ENCODE measurements around the gene PXMP4.
"Not testable (repeated sequence)": the region's sequence is repeated elsewhere in the genome, so short reads cannot be mapped to it uniquely, and the experiment has no call there.

PXMP4 gene, protein sequence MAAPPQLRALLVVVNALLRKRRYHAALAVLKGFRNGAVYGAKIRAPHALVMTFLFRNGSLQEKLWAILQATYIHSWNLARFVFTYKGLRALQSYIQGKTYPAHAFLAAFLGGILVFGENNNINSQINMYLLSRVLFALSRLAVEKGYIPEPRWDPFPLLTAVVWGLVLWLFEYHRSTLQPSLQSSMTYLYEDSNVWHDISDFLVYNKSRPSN

DNA sequence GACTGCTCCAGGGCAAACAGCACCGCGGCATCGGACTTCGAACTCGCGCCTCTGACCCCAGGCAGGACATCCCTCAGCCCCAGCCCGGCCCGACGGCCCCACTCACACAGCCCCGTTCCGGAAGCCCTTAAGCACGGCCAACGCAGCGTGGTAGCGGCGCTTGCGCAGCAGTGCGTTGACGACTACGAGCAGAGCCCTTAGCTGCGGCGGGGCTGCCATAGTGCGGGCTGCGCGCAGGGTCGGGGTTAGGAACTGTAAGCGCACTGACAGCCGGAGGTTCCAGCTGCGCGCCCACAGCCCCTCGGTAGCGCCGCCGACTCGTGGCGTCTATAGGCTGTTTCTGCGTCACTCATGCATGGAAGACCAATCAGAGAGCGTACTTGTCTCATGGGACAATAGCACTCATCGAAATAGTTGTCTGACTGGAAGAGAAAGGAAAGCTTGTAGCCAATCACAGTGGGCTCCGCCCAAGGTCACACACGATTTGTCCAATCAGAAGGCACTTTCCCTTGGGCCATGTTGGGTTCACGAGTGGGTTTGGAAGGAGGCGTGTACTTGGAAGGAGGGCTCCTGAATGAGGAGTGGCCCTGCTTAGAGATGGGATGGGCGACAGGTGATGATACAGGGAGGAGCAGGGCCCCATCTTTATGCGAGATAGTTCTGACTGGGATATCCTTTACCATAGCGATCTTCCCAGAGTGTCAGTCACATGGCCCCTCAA, at the start of gene PXMP4:
Gene PXMP4, minus strand, starts transcription at position 322 of the 721 bp plus-strand sequence. Its CDS starts 103 bp downstream, at position 219.
- peak; percentile 99 for DNase-seq

DNA sequence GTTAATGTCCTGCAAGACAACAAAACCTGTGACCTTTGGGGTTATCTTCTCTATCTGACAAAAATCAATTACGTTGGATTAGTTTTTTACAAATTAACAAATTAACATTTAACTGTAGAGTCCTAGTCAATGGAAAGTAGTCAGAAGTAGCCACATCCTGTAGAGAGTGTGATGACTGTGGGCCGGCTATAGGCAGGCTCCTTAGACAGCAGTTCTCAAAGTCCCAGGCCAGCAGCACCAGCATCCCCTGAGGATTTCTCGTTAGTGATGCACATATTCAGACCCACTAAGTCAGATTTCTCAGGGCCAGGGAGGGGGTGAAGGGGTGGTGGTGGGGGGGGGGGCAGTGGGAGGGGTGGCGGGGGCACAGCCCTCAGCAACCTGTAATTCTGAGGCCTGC, 48.9 kb upstream of the PXMP4 start:
- DNase-seq: no peak

DNA sequence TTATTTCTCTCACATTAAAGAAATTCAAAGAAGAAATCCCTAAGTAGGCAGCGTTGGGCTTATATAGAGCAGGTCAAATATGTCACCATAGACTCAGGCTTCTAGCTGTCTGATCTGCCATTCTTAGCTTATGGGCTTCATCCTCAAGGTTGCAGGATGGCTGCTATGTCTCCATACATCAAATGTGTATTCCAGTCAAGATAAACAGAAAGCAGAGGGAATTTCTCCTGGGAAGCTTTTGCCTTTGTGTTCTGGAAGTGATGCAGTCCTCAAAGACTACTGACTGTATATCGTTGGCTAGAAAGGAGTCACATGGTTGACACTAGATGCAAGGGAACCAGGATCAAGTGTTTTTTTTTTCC, 47.6 kb upstream of the PXMP4 start:
- DNase-seq: no peak

DNA sequence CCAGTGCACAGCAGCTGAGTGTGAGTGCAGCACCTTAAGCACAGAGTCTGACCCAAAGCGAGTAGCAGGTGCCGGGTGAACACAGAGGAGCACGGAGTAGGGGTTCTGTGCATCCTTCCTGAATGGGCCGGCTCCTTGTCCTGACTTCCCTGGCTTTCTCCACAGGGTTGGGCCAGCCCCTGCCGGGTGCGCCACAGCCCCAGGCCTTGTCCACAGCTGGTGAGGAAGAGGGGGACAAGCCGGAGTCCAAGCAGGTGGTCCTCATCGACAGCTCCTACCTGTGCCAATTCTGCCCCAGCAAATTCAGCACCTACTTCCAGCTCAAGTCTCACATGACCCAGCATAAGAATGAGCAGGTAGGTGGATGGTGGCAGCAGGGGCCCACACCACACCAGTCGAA, 46.6 kb upstream of the PXMP4 start:
- no peak for DNase-seq

DNA sequence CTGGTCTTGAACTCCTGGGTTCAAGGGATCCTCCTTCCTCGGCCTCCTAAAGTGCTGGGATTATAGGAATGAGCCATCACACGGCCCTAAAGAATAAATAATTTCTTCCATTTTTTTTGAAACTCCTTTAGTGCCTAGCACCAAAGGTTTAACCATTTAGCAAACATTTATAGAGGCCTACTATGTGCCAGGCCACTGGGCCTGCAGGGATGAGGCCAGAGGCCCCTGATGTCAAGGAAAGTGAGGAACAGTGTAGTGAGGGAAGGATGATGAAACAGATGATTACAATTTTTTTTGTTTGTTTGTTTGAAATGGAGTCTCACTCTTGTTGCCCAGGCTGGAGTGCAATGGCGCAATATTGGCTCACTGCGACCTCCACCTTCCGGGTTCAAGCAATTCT, 45.5 kb upstream of the PXMP4 start:
- DNase-seq: no peak

DNA sequence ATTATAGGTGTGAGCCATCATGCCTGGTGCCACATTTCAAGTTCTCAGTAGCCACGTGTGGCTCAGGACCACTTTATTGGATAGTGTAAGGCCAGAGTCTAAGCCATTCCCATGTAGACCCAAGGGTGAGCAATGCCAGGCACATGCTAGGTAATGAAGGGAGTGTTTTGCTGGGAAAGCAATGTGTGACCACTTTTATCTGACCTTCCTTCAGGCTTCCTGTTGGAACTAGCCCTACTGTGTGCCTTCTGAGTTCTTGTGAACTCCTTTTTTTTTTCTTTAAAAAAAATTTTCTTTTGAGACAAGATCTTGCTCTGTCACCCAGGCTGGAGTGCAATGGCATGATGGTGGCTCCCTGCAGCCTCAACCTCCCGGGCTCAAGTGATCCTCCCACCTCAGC, 45.0 kb upstream of the PXMP4 start:
- DNase-seq: no peak

DNA sequence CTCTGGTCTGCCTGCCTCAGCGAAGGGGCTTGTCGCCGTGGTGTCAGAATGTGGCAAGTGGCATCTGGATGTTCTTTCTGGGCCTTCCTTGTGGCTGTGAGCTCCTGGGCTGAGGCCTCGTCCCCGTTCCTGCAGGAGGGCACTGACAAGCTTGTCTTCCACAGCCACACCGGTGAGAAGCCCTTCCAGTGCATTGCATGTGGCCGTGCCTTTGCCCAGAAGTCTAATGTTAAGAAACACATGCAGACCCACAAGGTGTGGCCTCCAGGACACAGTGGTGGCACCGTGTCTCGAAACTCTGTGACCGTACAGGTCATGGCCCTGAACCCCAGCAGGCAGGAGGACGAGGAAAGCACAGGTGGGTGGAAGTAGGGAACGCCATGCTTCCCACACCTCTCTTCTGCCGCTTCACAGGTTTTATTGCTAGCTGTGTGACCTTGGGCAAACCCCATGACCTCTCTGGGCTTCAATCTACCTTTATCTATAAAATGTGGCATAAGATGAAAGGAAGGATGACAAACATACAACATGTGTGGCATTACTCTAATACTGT, 41.7 kb upstream of the PXMP4 start:
- DNase-seq: no peak

DNA sequence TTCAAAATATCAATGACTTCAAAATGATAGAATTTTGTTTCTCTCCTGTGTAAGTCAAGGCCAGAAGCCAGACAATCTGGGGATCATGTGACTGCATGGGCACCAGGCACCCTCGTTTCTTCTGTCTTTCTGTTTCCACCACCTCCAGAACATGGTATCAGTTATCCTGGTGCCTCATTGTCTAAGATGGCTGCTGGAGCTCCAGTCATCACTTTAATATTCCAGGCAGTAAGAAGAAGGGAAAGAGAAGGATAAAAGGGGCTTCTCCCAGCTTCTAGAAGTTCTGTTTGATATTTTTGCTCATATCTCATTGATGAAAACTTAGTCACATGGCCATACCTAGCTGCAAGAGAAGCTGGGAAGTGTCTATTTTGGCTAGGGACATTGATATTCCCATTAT, 37.3 kb upstream of the PXMP4 start:
- no peak for DNase-seq

DNA sequence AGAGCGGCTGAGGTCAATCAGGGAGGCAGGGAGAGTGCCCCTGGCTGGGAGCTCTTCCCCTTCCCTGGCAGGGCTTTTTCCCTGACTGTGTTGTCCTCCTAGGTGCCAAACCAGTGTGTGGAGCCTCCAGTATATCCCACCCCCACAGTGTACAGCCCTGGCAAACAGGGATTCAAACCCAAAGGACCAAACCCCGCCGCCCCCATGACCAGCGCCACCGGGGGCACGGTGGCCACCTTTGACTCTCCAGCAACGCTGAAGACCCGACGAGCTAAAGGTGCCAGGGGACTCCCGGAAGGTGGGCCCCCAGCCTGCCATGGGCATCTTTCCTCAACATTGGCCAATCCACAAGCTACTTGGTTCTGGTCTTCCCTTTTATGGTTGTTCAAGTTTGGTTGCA, 36.9 kb upstream of the PXMP4 start:
- DNase-seq: no peak

DNA sequence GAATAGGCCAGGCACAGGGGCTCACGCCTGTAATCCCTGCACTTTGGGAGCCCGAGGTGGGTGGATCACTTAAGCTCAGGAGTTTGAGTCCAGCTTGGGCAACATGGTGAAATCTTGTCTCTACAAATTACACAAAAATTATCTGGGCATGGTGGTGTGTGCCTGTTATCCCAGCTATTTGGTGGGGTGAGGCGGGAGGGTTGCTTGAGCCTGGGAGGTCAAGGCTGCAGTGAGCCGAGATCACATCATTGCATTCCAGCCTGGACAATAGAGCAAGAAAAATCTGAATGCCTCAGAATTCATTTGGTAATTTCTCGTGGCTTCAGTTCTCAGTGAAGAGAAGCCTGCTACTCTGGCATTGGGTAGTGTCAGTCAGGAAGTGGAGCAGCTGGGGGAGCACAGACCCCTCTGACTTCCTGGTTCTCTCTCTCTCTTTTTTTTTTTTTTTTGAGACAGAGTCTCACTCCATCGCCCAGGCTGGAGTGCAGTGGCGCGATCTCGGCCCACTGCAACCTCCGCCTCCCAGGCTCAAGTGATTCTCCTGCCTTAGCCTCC, 35.9 kb upstream of the PXMP4 start:
- DNase-seq: not testable (repeated sequence)

DNA sequence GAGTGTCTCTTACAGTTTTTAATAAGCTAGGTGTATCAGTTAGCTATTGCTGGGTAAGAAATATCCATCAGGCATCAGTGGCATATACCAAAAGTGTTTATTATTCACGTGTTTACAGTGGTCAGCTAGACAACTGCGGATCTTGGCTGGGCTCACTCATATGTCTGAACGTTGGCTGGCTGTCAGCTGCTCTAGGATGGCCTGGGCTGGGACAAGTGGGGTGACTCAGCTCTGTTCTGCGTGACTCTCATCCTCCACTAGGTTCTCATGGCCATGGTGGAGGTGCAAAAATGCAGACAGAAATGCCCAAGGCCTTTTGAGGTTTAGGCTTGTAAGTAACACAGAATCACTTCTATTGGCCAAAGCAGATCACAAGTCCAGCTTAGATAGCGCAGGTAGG, 33.7 kb upstream of the PXMP4 start:
- no peak for DNase-seq

DNA sequence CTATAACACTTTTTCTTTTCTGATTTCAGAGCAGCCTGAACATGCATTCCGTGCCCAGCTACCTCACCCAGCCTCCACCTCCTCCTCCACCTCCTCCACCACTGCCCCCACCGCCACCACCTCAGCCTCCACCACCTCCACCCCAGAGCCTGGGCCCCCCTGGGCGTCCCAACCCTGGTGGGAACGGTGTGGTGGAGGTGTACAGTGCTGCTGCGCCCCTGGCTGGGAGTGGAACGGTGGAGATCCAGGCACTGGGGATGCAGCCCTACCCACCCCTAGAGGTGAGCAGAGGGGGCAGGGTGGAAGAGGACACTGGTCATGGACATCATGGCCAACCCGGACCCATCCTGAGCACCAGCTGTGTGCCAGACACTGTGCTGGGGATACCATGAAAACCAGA, 33.0 kb upstream of the PXMP4 start:
- no peak for DNase-seq

DNA sequence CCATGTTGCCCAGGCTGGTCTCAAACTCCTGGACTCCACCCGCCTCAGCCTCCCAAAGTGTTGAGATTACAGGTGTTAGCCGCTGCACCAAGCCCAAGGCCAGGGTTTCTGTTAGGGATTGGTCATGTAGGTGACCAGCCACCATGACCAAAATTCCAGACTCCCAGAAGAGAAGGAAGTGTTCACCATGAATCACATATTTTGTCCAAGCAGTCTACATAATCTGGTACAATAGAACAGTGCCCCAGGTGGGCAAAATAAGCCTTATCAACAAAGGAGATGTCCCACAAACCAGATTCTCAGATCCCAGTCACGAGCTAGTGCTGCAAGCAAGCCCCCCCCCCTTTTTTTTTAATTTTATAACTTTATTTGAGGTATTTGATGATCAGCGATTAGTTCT, 31.7 kb upstream of the PXMP4 start:
- no peak for DNase-seq

DNA sequence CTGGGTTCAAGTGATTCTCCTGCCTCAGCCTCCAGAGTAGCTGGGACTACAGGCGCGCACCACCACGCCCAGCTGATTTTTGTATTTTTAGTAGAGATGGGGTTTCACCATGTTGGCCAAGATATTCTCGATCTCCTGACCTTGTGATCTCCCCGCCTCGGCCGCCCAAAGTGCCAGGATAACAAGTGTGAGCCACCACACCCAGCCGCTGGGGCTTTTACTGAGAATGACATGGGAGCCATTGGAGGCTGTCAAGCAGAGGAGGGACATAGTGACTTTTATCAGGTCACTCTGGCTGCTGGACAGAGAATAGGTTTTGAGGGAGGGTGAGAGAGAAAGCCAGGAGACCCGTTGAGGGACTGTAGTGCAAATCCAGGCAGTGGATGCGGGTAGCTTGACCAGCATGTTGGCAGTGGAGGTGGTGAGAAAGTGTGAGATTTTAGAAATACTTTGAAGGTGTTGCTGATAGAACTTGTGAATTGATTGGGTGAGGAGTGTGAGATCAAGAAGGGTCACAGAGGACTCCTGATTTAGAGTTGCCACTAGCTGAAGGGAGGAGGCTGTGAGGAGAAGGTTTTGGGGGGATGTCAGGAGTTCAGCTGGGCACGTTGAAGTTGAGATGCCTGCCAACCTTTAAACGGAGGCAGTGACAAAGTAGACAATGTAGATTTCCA, 26.4 kb upstream of the PXMP4 start:
- no peak for DNase-seq

DNA sequence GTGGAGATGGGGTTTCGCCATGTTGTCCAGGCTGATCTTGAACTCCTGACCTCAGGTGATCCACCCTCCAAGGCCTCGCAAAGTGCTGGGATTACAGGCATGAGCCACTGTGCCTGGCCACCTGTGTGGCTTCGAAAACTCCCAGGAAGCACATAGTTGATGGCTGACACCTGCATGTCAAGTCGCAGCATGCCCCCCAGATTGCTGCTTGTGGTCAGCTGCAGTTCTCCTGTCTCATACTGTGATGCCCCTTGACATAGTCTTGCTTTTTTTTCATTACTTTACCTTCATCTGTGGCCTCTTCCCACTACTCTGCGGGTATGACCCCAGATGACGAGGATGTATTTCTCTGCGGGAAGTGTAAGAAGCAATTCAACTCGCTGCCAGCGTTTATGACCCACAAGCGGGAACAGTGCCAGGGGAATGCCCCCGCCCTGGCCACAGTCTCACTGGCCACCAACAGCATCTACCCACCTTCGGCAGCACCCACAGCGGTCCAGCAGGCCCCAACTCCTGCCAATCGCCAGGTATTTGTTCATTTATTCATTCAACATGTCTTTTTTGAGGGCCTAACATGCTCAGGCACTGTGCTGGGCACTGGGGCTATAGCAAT, 24.8 kb upstream of the PXMP4 start:
- DNase-seq: no peak

DNA sequence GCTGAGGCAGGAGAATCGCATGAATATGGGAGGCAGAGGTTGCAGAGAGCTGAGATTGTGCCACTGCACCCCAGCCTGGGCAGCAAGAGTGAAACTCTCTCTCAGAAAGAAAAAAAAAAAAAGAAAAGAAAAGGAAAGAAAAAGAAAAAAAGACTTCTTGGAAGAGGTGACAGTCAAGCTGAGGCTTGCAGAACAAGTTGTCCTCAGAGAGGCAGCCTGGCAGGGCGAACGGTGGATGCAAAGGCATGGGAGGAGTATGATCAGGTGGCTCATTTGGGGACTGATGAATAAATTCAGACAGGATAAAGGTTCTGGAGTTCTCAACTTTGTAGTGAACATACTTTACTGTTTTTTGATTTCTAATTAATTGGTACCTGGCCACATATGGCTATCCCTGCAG, 24.1 kb upstream of the PXMP4 start:
- DNase-seq: no peak

DNA sequence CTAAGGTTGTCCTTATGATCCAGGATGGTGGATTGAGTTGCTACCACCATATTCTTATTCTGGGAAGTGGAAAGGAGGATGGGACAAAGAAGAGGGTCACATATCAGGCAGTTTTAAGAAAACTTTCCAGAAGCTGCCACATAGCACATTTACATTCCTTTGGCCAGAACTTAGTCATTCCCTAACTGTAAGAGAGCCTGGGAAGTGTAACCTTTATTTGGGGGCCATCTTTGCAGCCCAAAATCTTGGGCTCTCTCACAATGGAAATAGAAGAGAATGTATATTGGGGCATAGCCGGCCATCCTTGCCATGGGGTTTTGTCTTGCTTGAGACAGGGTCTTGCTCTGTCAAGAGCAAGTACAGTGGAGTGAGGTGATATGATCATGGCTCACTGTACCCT, 20.1 kb upstream of the PXMP4 start:
- DNase-seq: no peak

DNA sequence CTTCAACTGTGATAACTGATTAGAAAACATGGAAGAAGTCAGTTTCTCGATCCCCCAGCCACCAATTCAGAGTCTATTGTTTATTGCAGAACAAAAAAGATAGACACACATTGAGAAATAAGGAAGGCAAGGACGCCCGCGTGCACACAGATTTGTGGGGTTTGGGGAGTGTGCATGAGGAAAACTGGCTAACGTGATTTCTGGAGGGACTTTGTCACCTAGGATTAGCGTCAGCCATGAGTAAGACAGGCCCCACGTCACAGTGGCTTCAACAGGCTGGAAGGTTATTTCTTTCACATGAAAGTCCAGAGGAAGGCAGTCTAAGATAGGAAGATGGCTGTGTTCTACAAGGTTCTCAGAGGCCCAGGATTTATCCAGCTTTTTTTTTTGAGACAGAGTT, 19.4 kb upstream of the PXMP4 start:
- DNase-seq: no peak

DNA sequence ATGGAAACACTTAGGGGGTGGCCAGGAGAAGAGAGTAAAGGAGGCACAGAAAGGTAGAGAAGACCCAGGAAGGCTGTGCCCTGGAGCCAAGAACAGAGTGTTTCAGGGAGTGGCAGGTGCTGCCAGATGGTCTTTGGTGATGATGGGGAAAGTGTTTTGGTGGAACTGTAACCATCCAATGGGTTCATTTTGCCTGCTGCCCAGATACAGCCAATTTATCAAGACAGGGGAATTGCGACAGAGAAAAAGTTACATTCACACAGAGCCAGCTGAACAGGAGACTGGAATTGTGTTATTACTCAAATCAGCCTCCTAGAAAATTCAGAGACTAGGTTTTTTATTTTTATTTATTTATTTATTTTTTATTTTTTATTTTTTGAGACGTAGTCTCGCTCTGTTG, 16.9 kb upstream of the PXMP4 start:
- DNase-seq: no peak

DNA sequence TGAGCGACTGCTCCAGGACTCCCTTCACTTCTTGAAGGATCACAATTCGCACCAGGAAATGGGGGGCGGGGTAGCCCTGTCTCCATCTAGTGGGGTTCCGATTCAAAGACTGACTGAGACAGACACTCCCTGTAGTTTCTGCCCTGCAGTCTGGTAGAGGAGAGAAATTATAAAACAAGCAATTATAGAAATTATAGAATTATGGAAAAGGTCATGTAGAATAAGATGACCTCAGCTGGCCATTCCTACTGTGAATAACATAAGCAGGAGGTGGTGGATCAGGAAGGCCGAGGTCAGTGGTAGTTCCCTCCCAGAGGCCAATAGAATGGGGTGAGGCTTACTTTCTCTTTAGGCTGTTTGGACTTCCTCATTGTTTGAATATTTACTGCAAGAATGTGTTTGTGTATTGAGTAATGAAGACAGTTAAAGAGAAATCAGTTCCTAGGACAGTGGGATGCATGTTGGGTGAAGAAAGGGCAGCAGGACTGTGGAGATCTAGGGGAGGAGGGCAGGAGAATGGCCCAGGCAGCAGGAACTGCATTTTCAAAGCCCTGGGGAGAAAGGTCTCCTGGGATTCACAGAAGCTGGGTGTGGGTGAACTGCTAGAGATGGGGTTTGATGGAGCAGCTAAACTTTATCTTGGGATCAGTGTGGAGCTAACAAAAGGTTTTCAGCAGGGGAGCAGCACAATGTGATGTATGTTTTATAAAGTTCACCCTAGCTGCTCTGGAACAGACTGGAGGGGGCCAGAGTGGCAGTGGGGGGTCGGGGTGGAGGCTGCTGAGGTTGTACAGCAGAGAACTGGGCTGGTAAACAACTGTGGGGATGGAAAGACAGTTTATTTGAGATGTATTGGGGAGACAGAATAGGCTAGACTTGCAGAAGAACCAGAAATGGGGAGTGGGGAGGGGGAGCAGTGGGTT, 13.8 kb upstream of the PXMP4 start:
- peak; percentile 73 for DNase-seq

DNA sequence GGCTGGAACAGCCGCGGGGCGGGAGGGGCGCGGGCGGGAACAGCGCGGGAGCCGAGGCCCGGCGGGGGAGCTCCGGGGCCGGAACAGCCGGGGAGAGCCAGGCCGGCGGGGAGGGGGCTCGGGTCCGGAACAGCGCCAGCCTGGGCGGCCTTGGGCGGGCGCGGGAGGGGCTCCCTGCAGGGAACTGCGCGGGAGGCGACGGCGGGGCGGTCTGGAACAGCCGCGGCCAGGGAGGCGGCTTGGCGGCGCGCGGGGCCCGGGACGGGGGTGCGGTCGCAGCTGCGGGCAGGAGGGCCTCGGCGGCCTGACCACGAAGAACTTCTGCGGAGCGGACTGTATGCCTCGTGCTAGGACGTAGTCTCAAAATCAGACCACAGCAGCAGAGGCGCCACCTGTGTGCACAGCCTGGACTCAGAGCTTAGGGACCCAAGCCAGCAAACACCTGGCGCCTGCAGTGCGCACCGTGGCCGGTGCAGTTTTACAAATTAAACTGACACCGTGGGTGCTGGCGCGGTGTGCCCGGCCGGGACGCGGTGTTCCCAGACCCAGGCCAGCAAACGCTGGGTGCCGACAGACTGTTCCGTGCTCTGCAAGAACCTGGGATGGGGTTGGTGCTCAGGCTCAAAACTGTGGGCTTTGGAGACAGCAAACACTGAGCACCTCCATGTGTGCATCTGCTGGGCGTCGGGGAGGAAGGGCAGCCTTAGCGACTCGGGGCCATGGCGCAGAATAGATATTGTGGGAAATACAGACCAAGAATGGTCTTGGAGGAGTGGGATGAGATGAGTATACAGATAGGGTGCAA, 12.3 kb upstream of the PXMP4 start:
- no peak for DNase-seq

All from fibroblast of upper back skin (primary cell).